Glomerular endothelial cell (primary cell): Measurements from ENCODE around the gene CACNA1D. TPM values are rescaled to one million over a fixed set of nuclear protein-coding genes. Genes with fewer than 3 reads are reported as not detected.

ENCODE experiments used
- DNase-seq: peaks from one replicate; pipeline ENCODE4 v3.0.0-alpha.2; 2011; ENCODE audit warnings: low read depth, low spot score; ENCODE audit errors: extremely low read depth
- total RNA-seq: library from RNA; depleted of rRNA; stranded (reverse); fragments of >200 nt; gene quantifications from 2 replicates; pipeline ENCODE4 v1.2.3, GENCODE V29; 2015

Gene CACNA1D
- total RNA-seq, 1 donor from 2014 or later: not detected

DNA sequence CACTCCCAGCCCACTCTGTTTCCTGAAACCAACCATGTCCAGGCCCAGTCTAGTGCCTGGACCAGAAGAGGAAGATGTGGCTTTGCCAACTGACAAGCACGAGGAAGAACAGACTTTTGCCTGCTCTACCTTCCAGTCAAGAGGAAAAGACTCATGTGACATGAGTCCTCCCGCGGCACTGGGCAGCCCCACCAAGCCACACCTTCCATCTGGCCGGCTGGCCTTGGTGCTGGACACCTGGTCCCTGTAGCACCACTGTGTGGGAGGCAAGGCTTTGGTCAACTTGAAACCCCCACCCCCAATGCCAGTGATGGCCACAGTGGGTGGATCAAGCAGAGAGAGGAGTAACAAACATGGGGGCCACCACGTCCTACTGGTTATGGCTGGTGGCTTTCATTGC lies 339.3 kb downstream of the CACNA1D start:
- DNase-seq: no peak

DNA sequence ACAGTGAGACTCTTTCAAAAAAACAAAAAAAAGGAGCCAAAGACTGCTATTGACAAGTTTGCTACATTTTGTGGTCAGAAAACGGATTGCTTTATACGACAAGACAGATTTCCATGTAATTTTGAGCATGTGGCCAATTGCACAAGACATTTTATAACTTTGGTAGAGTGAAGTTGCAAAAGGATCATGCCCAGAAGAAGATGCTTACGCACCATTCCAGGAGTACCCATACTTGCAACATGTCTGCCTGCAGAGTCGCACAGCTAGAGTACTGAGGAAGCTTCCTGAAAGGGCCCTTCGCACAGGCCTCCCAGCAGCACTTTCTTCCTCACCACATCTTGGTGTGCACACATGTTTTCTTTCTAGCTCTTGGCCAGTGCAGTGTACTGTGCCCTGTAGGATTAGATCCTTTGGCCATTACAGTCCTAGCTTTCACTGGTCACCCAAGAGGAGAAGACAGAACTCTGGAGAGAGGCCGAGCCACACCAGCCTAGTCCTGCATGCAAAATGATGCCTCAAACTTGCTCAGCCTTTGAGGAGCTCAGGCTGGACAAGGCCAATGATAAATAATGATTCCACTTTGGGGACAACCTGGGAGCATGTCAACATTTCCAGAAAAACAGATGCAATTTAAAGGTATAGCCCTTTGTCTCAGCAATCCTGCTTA lies 340.2 kb downstream of the CACNA1D start:
- no peak for DNase-seq

DNA sequence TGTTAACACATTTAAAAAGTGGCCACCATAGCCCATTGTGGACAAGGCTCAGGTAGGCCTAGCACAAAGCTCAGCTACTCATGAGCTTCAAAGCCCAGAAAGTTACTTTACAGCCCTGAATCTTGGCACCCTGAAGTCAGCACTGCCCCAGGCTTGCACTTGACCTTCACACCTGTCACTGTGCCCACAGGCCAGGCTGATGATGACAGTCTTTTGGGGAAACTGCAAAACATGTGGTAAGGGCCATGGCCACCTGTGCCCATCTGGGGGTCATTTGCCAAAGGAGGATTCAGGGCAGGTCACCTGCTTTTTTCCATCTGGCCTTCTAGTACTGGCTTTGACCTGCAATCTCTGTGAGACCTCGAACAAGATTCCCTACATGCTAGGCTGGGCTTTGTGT lies 340.8 kb downstream of the CACNA1D start:
- DNase-seq: no peak

DNA sequence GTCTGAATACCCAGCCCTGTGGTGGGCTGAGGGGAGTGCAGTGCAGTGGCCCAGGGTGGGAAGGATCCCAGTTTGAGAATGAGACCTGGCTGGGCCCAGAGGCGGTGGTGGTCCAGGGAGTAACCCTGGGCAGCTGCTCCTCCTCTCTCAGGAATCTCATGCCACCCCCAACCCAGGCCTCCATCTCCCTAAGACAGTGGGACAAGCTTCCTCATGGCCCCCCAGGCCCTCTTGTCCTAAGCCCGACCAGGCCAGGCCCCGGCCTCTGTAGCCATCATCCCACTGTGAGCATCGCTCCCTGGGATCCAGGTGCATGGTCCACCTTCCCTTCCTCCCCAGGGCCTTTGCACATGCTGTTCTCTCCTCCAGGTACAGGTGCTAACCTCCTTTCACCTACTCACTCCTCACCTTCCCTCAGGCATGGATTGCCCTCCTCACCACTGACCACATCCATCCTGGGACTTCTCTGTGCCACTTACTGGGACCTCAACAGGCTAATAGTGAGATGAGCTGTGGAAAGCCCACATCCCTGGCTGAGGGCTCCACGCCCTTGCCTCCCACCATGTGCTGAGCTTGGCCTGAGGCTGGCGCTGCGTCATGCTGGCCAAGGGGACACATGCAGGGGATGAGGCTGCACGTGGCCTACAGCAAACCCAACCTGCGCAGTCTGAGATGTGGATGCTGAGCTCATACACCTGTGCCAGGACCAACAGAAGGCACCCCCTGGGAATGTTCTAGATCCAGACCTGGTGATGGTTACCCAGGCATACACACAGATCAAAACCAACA lies 341.9 kb downstream of the CACNA1D start:
- no peak for DNase-seq

DNA sequence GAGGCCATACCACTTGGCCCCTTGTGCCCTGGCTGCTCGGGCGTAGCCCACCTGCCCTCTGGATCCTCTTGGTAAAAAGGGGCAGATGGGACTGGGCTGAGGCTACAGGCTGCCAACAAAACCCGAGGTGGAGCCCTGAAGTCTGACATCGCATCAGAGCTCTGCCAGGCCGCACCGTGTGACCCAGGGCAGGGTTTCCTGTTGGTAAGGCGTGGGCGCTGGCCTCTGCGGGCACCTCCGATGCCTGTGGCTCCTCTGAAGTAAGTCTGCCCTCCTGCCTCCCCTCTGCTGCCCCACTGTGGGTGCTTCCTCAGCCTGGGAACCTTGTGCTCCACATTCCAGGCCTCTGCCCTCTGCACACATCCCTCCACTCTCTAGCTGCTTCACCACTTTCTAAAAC lies 342.9 kb downstream of the CACNA1D start:
- no peak for DNase-seq

GRCh38 chr3:53841296-53841695 lies 346.9 kb downstream of the CACNA1D start:
- DNase-seq: no peak

DNA sequence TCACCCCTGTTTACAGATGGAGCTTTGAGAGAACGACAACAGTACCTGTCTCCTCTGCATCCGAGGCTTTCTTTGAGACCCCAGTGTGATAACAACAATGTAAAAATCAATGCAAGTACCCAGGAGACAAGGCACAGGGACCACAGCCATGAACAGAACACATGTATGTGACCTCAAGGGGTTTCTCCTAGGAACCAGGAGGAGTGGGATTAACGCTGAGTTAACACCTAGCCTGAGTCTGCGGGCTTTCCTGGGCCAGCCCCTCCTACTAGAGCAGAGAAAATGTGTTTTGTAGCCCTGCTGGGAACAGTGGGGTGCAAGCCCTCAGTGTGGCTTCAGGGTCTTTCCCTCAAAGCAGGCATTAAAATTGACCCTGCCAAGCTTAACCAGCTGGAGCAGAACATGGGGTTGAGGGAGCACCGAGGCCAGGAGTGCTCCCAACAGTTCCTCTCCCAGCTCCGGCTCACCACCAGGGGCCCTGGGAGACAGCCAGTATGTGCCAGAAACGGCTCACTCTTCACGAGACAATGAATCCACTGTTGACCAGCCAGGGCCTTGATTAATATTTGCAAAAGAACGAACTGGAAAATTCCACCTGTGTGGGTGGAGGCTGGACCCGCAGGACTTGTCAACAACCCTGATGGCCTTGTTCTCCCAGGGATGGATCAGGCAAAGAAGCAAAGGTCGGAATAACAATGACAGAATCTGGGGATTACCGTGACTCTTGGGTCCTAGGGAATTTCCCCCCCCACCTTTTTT lies 348.2 kb downstream of the CACNA1D start:
- no peak for DNase-seq

DNA sequence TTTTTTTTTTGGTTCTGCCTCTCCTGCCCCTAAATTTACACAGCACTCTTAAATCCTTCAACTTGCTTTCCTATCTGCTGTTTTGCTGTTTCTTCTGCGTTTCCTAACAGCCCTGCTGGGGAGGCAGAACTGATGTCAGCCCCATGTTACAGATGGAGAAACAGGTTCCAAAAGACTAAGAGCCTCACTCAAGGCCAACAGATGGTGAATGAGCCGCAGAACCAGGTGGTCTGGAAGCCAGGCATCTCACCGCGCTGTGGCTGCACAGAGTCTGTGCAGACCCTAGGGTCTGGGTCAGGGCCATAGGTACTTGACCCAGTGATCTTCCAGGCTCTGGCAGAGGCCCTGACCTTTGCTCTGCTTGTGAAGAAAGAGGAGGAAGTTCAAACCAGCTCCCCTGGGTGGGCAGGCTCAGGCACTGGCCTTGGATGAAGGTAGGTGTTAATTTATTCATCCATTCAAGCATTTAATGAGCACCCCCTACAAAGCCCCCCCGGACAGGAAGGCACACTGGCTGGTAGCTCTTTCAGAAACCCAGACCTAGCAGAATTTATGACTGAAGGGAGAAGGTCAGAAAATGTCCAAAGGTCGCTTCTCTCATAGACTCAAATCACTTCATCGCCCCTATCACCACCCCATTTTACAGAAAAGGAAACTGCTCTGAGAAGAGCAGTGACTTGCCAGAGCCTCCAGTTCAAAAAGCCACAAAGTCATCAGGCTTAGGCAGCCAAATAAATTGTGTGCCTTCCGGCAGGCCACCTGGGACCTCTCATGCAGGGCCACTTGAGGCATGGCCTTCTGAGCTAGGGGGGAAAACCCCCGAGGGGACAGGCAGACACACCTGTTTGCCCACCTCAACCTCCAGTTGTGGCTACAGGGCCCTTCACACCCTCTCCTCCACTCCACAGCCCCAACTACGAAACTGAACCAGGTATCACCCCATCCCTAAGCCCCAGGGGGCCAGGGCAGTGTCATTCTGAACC lies 349.1 kb downstream of the CACNA1D start:
- DNase-seq: no peak

- DNase-seq: no peak
These were observed 350.1 kb downstream of the CACNA1D start for GRCh38 chr3:53844262-53845102.

DNA sequence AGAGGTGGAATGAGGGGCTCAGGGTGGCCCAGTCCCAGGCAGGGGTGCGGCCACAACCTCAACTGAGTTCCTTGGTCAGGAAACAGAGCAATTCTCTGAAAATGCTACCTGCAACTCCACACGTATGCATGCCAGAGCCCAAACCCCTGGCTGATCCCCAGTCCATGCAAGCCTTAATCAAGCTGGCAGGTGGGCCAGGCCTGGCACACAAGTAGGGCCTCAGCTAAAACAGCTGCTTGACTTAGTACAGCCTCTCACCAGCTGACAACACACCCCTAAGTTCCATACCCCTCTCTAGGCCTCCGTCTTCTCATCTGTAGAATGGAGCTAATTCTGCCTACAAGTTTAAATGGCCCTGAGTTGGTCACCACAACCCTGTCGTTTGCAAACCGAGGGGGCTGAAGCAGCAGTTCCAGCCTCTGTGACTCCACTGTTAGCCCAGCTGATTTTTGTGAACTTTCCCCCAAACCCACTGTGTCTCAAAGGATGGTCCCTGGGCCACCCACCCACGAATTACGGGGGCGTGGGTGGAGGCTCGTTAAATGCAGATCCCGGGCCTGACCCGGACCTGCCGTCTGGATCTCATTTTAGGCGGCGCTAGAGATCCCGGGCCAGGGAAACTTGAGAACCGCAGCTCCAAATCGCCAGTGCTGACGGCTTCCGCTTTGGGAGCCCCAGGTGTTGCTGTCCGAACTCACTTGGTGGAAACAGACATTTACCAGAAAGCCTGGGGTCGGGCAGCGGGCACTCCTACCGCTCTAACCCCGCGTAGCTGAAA lies 350.9 kb downstream of the CACNA1D start:
- no peak for DNase-seq

DNA sequence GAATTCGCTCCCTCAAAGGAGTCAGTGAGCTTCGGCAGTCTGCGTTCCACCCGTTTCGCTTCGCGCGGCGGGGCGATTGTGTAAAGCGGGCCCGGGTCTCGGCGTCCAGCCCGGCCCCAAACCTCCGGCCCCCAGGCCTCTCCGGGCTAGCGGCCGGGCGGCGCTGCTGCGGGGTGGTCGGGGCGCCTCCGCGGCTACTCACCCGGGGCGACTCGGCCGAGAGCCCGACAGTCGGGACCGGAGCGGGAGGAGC lies 351.4 kb downstream of the CACNA1D start:
- no peak for DNase-seq

DNA sequence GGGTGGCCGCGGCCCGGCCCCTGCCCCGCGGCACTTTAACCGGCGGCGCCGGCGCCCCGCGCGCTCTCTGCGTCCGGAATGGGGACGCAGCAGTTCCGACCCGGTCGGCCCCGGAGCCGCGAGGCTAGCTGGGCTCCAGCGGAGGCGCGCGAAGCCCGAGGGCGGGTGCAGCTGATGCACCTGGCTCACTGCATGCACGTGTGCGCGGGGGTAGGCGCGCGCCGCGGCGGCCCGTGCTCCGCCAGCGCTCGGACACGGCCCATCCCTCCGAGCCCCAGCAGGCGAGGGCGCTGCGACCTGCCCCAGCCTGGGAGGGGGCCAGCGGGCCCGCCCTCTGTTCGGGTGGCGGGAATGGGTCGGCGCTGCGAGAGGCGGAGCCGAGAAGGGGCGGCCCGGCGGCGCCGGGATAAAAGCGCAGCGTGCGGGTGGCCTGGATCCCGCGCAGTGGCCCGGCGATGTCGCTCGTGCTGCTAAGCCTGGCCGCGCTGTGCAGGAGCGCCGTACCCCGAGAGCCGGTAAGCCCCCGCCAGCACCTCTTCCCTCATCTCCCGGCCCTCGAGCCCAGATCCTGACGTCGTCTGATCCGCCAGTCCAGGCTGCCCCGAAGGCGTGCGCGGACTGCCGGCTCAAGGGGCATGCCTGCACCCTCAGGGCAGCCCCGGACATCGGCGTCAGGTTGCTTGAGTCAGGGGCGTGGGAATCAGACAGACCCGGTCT lies 351.9 kb downstream of the CACNA1D start, which contains the start of the genes CHDH and IL17RB:
TSS of gene CHDH (minus strand) at position 286 of the 717 bp plus-strand sequence. CDS start 22,411 bp downstream, outside the sequence.
TSS of gene IL17RB (plus strand) at position 435 of the 717 bp plus-strand sequence. CDS start at position 456, 21 bp downstream.
- no peak for DNase-seq

DNA sequence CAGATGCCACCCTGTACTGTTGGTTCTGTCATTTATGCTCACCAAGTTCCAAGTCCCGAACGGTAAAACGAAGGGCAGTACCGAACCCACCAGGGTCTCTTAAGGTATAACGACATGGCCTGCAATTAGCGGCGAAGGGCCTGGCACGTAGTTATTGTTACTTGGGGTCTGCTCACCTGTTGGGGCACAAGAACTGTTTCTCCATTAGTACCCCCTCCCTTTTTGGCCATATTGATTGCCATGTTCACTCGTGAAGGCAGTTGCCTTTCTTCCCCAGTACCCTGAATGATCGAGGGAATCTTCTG lies 352.4 kb downstream of the CACNA1D start:
- DNase-seq: no peak

DNA sequence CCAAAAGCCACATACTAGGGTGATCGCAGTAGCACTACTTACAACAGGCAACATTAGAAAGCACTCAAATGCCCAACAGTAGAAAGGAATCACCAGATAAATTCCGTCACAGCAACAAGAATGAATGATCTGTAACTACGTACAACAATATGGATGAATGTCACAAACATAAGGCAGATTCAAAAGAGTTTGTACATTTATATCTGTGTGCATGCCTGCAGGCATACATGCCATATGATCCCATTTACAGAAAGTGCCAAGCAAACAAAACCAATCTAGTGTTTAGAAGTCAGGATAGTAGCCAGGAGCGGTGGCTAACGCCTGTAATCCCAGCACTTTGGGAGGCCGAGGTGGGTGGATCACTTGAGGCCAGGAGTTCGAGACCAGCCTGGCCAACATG lies 355.5 kb downstream of the CACNA1D start:
- DNase-seq: no peak

DNA sequence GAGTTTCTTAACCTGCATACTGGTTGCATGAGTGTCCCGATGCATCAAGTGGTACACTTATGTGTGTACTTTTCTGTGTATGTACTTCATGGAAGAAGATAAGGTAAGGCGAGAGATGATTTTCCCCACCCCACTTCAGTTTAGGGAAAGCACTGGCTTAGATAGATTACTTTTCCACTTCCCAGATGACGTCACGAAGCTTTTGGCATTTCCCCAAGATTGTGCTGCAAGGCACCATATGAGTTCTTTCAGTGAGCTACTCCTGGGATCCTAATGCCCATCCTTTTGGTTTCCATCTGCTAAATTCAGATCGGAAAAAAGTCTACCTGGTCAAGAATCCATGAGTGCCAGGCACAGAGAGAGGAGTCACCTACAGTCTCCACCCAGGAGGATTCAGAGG lies 356.5 kb downstream of the CACNA1D start:
- DNase-seq: no peak

- DNase-seq: no peak
These were observed 362.6 kb downstream of the CACNA1D start for GRCh38 chr3:53856964-53857363.

GRCh38 chr3:53858096-53858741 lies 363.8 kb downstream of the CACNA1D start:
- DNase-seq: no peak

GRCh38 chr3:53859178-53859577 lies 364.8 kb downstream of the CACNA1D start:
- no peak for DNase-seq
